ENCODE data around the gene SSR2.

SSR2 gene

GRCh38 chr1:156006666-156007376 lies 13.9 kb downstream of the SSR2 start:
- Histone ChIP-seq H3K36me3 (ENCODE audit: low read length) (no peaks in the 10 kb centered on the region), H3K4me3 (ENCODE audit: insufficient read depth, low read length, poor library complexity, severe bottlenecking) (no peak overlapping the region), H3K79me2 (ENCODE audit: insufficient read depth, low read length) (no peaks in the 10 kb centered on the region), H3K27me3 (ENCODE audit: low read length) (no peaks in the 10 kb centered on the region), H3K27ac (ENCODE audit: low read depth, low read length) (no peak overlapping the region), H2AFZ (ENCODE audit: low read depth, low read length, severe bottlenecking) (no peak overlapping the region), H3K9me3 (ENCODE audit: insufficient read depth, low read length) (no peaks in the 10 kb centered on the region), H3F3A (ENCODE audit: insufficient read depth) (0 out of 2 replicates have a peak, but pooled peaks cover 5% of the 10 kb centered on the region), H4K20me1 (ENCODE audit: low read depth, low read length) (no peaks in the 10 kb centered on the region), H3K4me2 (ENCODE audit: low read depth, low read length, poor library complexity, severe bottlenecking) (no peak overlapping the region), H3K9ac (ENCODE audit: low read length) (no peak overlapping the region), H3K9me2 (replicated peaks; ENCODE audit: insufficient read depth, low read length) (no peaks in the 10 kb centered on the region)
- TF ChIP-seq CTCF (IDR thresholded peaks at IDR 0.05; ENCODE audit: insufficient read depth, low read length, poor library complexity, severe bottlenecking) (no peak), EZH2phosphoT487 (conservative IDR thresholded peaks at IDR 0.05; ENCODE audit: low read length) (no peak)

DNA sequence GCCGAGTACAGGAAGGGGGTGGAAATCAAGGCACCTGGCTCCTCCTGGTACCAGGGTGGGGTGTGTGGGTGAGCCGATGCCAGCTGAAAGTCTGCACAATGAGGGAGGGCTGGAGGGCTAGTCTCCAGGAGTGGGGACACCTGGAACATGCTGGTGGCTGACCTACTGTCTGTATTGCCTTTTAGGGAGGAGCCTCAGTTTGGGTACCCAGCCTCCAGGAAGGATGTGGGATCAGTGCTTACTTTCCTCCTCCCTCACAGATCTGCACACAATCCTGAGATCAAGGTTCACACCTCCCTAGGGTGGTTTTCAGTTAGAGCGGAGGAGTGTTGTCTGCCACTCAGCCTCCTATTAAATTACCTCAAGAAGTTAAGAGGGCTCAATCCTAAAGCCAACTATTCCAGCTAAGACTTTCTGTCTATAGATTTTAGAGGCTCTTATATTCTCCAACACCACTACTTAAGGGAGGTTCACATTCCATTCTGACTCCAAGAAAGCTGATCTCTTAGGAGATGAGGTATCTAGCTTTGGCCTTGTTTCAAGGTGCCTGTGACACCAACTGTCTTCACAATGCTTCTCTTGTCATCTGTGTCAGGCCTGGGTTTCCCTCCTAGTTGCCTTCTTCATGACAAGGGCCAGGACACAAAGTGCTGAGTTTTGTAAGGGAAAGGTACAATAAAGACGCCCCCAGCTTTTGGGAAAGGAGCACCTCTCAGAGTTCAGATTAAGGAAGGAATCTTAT lies 15.7 kb downstream of the SSR2 start:
- H3K79me2 ChIP-seq (ENCODE audit: insufficient read depth, low read length), result no peaks in the 10 kb centered on the region
- no peaks in the 10 kb centered on the region for H3K9me3 ChIP-seq (ENCODE audit: insufficient read depth, low read length)
- no peaks in the 10 kb centered on the region for H3K27me3 ChIP-seq (ENCODE audit: low read length)
- H4K20me1 ChIP-seq (ENCODE audit: low read depth, low read length), result no peaks in the 10 kb centered on the region
- no peak overlapping the region for H3K27ac ChIP-seq (ENCODE audit: low read depth, low read length)
- H3K4me3 ChIP-seq (ENCODE audit: insufficient read depth, low read length, poor library complexity, severe bottlenecking), result no peak overlapping the region
- no peak for TF ChIP-seq EZH2phosphoT487 (conservative IDR thresholded peaks at IDR 0.05; ENCODE audit: low read length)
- no peak for TF ChIP-seq CTCF (IDR thresholded peaks at IDR 0.05; ENCODE audit: insufficient read depth, low read length, poor library complexity, severe bottlenecking)
- H3K9ac ChIP-seq (ENCODE audit: low read length), result no peak overlapping the region
- H3K9me2 ChIP-seq (replicated peaks; ENCODE audit: insufficient read depth, low read length), result no peaks in the 10 kb centered on the region
- H3K36me3 ChIP-seq (ENCODE audit: low read length), result no peaks in the 10 kb centered on the region
- 0 out of 2 replicates have a peak, but pooled peaks cover 5% of the 10 kb centered on the region for H3F3A ChIP-seq (ENCODE audit: insufficient read depth)
- no peak overlapping the region for H2AFZ ChIP-seq (ENCODE audit: low read depth, low read length, severe bottlenecking)
- no peak overlapping the region for H3K4me2 ChIP-seq (ENCODE audit: low read depth, low read length, poor library complexity, severe bottlenecking)

DNA sequence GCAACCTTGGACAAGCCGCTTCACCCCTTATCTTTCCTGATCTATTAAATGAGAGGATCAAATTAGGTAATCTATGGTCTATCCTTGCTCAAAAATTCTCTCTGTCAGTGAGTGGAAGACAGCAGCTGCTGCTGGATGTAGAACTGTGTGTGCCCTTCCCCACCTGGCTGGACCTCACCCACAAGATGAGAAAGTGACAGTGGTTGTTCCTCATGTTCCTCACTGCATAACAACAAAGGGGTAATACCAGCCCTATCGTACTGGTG lies 16.9 kb downstream of the SSR2 start:
- Histone ChIP-seq H3K9me2 (replicated peaks; ENCODE audit: insufficient read depth, low read length) (no peaks in the 10 kb centered on the region), H3F3A (ENCODE audit: insufficient read depth) (0 out of 2 replicates have a peak, but pooled peaks cover 5% of the 10 kb centered on the region), H4K20me1 (ENCODE audit: low read depth, low read length) (no peaks in the 10 kb centered on the region), H3K4me3 (ENCODE audit: insufficient read depth, low read length, poor library complexity, severe bottlenecking) (no peak overlapping the region), H3K79me2 (ENCODE audit: insufficient read depth, low read length) (no peaks in the 10 kb centered on the region), H3K4me2 (ENCODE audit: low read depth, low read length, poor library complexity, severe bottlenecking) (no peak overlapping the region), H3K9ac (ENCODE audit: low read length) (no peak overlapping the region), H3K27me3 (ENCODE audit: low read length) (no peaks in the 10 kb centered on the region), H2AFZ (ENCODE audit: low read depth, low read length, severe bottlenecking) (no peak overlapping the region), H3K9me3 (ENCODE audit: insufficient read depth, low read length) (no peaks in the 10 kb centered on the region), H3K36me3 (ENCODE audit: low read length) (no peaks in the 10 kb centered on the region), H3K27ac (ENCODE audit: low read depth, low read length) (no peak overlapping the region)
- no peak for TF ChIP-seq EZH2phosphoT487 (conservative IDR thresholded peaks at IDR 0.05; ENCODE audit: low read length)
- no peak for TF ChIP-seq CTCF (IDR thresholded peaks at IDR 0.05; ENCODE audit: insufficient read depth, low read length, poor library complexity, severe bottlenecking)
